ENCODE measurements around the gene DLST.

Gene DLST

GRCh38 chr14:74907744-74908143 is 26.0 kb downstream of the DLST start:
- Histone ChIP-seq H3K27me3 (ENCODE audit: control insufficient read depth in 5 of 5, insufficient read depth in 4 of 5, low read length in 5 of 5) (no peaks in the 10 kb centered on the region), H3K9ac (ENCODE audit: low read length in 5 of 5) (peak overlapping the region in 1 of 5 donors; percentile 11), H3K9me3 (ENCODE audit: control insufficient read depth in 5 of 5, low read length in 5 of 5) (no peaks in the 10 kb centered on the region), H3K36me3 (ENCODE audit: control insufficient read depth in 5 of 5, insufficient read depth in 5 of 5, low read length in 5 of 5) (peaks cover 6 to 20% (median 13%) of the 10 kb centered on the region in 5 donors), H3K4me1 (ENCODE audit: control insufficient read depth in 5 of 5, insufficient read depth in 5 of 5, low read length in 5 of 5) (peaks cover 3 to 31% (median 30%) of the 10 kb centered on the region in 5 donors), H3K27ac (ENCODE audit: low read depth, low read length) (no peak overlapping the region), H3K4me3 (ENCODE audit: low read depth in 1 of 5, low read length in 5 of 5) (no peak overlapping the region)

GRCh38 chr14:74908861-74909341 is 27.2 kb downstream of the DLST start:
- H3K4me3 ChIP-seq (ENCODE audit: low read depth in 1 of 5, low read length in 5 of 5): no peak overlapping the region
- peaks cover 2 to 11% (median 6%) of the 10 kb centered on the region in 5 donors for H3K36me3 ChIP-seq (ENCODE audit: control insufficient read depth in 5 of 5, insufficient read depth in 5 of 5, low read length in 5 of 5)
- peaks cover 3 to 33% (median 32%) of the 10 kb centered on the region in 5 donors for H3K4me1 ChIP-seq (ENCODE audit: control insufficient read depth in 5 of 5, insufficient read depth in 5 of 5, low read length in 5 of 5)
- H3K9ac ChIP-seq (ENCODE audit: low read length in 5 of 5): no peak overlapping the region
- no peaks in the 10 kb centered on the region for H3K9me3 ChIP-seq (ENCODE audit: control insufficient read depth in 5 of 5, low read length in 5 of 5)
- no peaks in the 10 kb centered on the region for H3K27me3 ChIP-seq (ENCODE audit: control insufficient read depth in 5 of 5, insufficient read depth in 4 of 5, low read length in 5 of 5)
- no peak overlapping the region for H3K27ac ChIP-seq (ENCODE audit: low read depth, low read length)

- Histone ChIP-seq H3K4me3 (ENCODE audit: low read depth in 1 of 5, low read length in 5 of 5) (no peak overlapping the region), H3K9me3 (ENCODE audit: control insufficient read depth in 5 of 5, low read length in 5 of 5) (no peaks in the 10 kb centered on the region), H3K4me1 (ENCODE audit: control insufficient read depth in 5 of 5, insufficient read depth in 5 of 5, low read length in 5 of 5) (peaks cover 6 to 39% (median 36%) of the 10 kb centered on the region in 5 donors), H3K36me3 (ENCODE audit: control insufficient read depth in 5 of 5, insufficient read depth in 5 of 5, low read length in 5 of 5) (peaks cover under 1 to 5% (median 2%) of the 10 kb centered on the region in 5 donors), H3K27ac (ENCODE audit: low read depth, low read length) (no peak overlapping the region), H3K9ac (ENCODE audit: low read length in 5 of 5) (no peak overlapping the region), H3K27me3 (ENCODE audit: control insufficient read depth in 5 of 5, insufficient read depth in 4 of 5, low read length in 5 of 5) (no peaks in the 10 kb centered on the region)
Measured at GRCh38 chr14:74909501-74909900, 27.8 kb downstream of the DLST start.

- Histone ChIP-seq H3K27ac (ENCODE audit: low read depth, low read length) (no peak overlapping the region), H3K9me3 (ENCODE audit: control insufficient read depth in 5 of 5, low read length in 5 of 5) (no peaks in the 10 kb centered on the region), H3K4me1 (ENCODE audit: control insufficient read depth in 5 of 5, insufficient read depth in 5 of 5, low read length in 5 of 5) (peaks cover 6 to 40% (median 36%) of the 10 kb centered on the region in 5 donors), H3K4me3 (ENCODE audit: low read depth in 1 of 5, low read length in 5 of 5) (no peak overlapping the region), H3K27me3 (ENCODE audit: control insufficient read depth in 5 of 5, insufficient read depth in 4 of 5, low read length in 5 of 5) (no peaks in the 10 kb centered on the region), H3K36me3 (ENCODE audit: control insufficient read depth in 5 of 5, insufficient read depth in 5 of 5, low read length in 5 of 5) (peaks cover 0 to 3% (median under 1%) of the 10 kb centered on the region in 5 donors), H3K9ac (ENCODE audit: low read length in 5 of 5) (no peak overlapping the region)
Measured at GRCh38 chr14:74909911-74910310, 28.2 kb downstream of the DLST start.

GRCh38 chr14:74910556-74910955 is 28.8 kb downstream of the DLST start:
- no peaks in the 10 kb centered on the region for H3K27me3 ChIP-seq (ENCODE audit: control insufficient read depth in 5 of 5, insufficient read depth in 4 of 5, low read length in 5 of 5)
- peaks cover 0 to 3% (median 0%) of the 10 kb centered on the region in 5 donors for H3K36me3 ChIP-seq (ENCODE audit: control insufficient read depth in 5 of 5, insufficient read depth in 5 of 5, low read length in 5 of 5)
- H3K4me3 ChIP-seq (ENCODE audit: low read depth in 1 of 5, low read length in 5 of 5): no peak overlapping the region
- H3K9ac ChIP-seq (ENCODE audit: low read length in 5 of 5): no peak overlapping the region
- peaks cover 6 to 38% (median 32%) of the 10 kb centered on the region in 5 donors for H3K4me1 ChIP-seq (ENCODE audit: control insufficient read depth in 5 of 5, insufficient read depth in 5 of 5, low read length in 5 of 5)
- H3K9me3 ChIP-seq (ENCODE audit: control insufficient read depth in 5 of 5, low read length in 5 of 5): no peaks in the 10 kb centered on the region
- H3K27ac ChIP-seq (ENCODE audit: low read depth, low read length): no peak overlapping the region

- Histone ChIP-seq H3K4me3 (ENCODE audit: low read depth in 1 of 5, low read length in 5 of 5) (no peak overlapping the region), H3K4me1 (ENCODE audit: control insufficient read depth in 5 of 5, insufficient read depth in 5 of 5, low read length in 5 of 5) (peaks cover 6 to 39% (median 33%) of the 10 kb centered on the region in 5 donors), H3K9me3 (ENCODE audit: control insufficient read depth in 5 of 5, low read length in 5 of 5) (no peaks in the 10 kb centered on the region), H3K36me3 (ENCODE audit: control insufficient read depth in 5 of 5, insufficient read depth in 5 of 5, low read length in 5 of 5) (peaks cover 0 to 3% (median 0%) of the 10 kb centered on the region in 5 donors), H3K27ac (ENCODE audit: low read depth, low read length) (no peak overlapping the region), H3K27me3 (ENCODE audit: control insufficient read depth in 5 of 5, insufficient read depth in 4 of 5, low read length in 5 of 5) (no peaks in the 10 kb centered on the region), H3K9ac (ENCODE audit: low read length in 5 of 5) (no peak overlapping the region)
Measured at GRCh38 chr14:74911221-74911620, 29.5 kb downstream of the DLST start.

- Histone ChIP-seq H3K4me3 (ENCODE audit: low read depth in 1 of 5, low read length in 5 of 5) (no peak overlapping the region), H3K4me1 (ENCODE audit: control insufficient read depth in 5 of 5, insufficient read depth in 5 of 5, low read length in 5 of 5) (peaks cover 7 to 41% (median 33%) of the 10 kb centered on the region in 5 donors), H3K27me3 (ENCODE audit: control insufficient read depth in 5 of 5, insufficient read depth in 4 of 5, low read length in 5 of 5) (no peaks in the 10 kb centered on the region), H3K36me3 (ENCODE audit: control insufficient read depth in 5 of 5, insufficient read depth in 5 of 5, low read length in 5 of 5) (no peaks in the 10 kb centered on the region), H3K27ac (ENCODE audit: low read depth, low read length) (no peak overlapping the region), H3K9ac (ENCODE audit: low read length in 5 of 5) (no peak overlapping the region), H3K9me3 (ENCODE audit: control insufficient read depth in 5 of 5, low read length in 5 of 5) (no peaks in the 10 kb centered on the region)
Measured at GRCh38 chr14:74911704-74912103, 30.0 kb downstream of the DLST start.

GRCh38 chr14:74912111-74912510 is 30.4 kb downstream of the DLST start:
- Histone ChIP-seq H3K4me1 (ENCODE audit: control insufficient read depth in 5 of 5, insufficient read depth in 5 of 5, low read length in 5 of 5) (peaks cover 9 to 41% (median 33%) of the 10 kb centered on the region in 5 donors), H3K36me3 (ENCODE audit: control insufficient read depth in 5 of 5, insufficient read depth in 5 of 5, low read length in 5 of 5) (no peaks in the 10 kb centered on the region), H3K27me3 (ENCODE audit: control insufficient read depth in 5 of 5, insufficient read depth in 4 of 5, low read length in 5 of 5) (no peaks in the 10 kb centered on the region), H3K4me3 (ENCODE audit: low read depth in 1 of 5, low read length in 5 of 5) (no peak overlapping the region), H3K9ac (ENCODE audit: low read length in 5 of 5) (no peak overlapping the region), H3K27ac (ENCODE audit: low read depth, low read length) (no peak overlapping the region), H3K9me3 (ENCODE audit: control insufficient read depth in 5 of 5, low read length in 5 of 5) (no peaks in the 10 kb centered on the region)

GRCh38 chr14:74912801-74913200 is 31.1 kb downstream of the DLST start:
- Histone ChIP-seq H3K27me3 (ENCODE audit: control insufficient read depth in 5 of 5, insufficient read depth in 4 of 5, low read length in 5 of 5) (no peaks in the 10 kb centered on the region), H3K36me3 (ENCODE audit: control insufficient read depth in 5 of 5, insufficient read depth in 5 of 5, low read length in 5 of 5) (no peaks in the 10 kb centered on the region), H3K4me1 (ENCODE audit: control insufficient read depth in 5 of 5, insufficient read depth in 5 of 5, low read length in 5 of 5) (peaks cover 13 to 41% (median 33%) of the 10 kb centered on the region in 5 donors), H3K9ac (ENCODE audit: low read length in 5 of 5) (no peak overlapping the region), H3K9me3 (ENCODE audit: control insufficient read depth in 5 of 5, low read length in 5 of 5) (no peaks in the 10 kb centered on the region), H3K27ac (ENCODE audit: low read depth, low read length) (no peak overlapping the region), H3K4me3 (ENCODE audit: low read depth in 1 of 5, low read length in 5 of 5) (no peak overlapping the region)

- Histone ChIP-seq H3K36me3 (ENCODE audit: control insufficient read depth in 5 of 5, insufficient read depth in 5 of 5, low read length in 5 of 5) (no peaks in the 10 kb centered on the region), H3K4me1 (ENCODE audit: control insufficient read depth in 5 of 5, insufficient read depth in 5 of 5, low read length in 5 of 5) (peaks cover 18 to 42% (median 34%) of the 10 kb centered on the region in 5 donors), H3K4me3 (ENCODE audit: low read depth in 1 of 5, low read length in 5 of 5) (no peak overlapping the region), H3K9me3 (ENCODE audit: control insufficient read depth in 5 of 5, low read length in 5 of 5) (no peaks in the 10 kb centered on the region), H3K27me3 (ENCODE audit: control insufficient read depth in 5 of 5, insufficient read depth in 4 of 5, low read length in 5 of 5) (no peaks in the 10 kb centered on the region), H3K9ac (ENCODE audit: low read length in 5 of 5) (peak overlapping the region in 1 of 5 donors; percentile 27), H3K27ac (ENCODE audit: low read depth, low read length) (no peak overlapping the region)
Measured at GRCh38 chr14:74913393-74913910, 31.7 kb downstream of the DLST start.

Data from subcutaneous abdominal adipose tissue (tissue), 5 donors.